Fibroblast of the conjunctiva (primary cell): ENCODE results near the gene C22orf31.
"Not testable (repeated sequence)": the region's sequence is repeated elsewhere in the genome, so short reads cannot be mapped to it uniquely, and the experiment has no call there.

Source experiments
- DNase-seq: peaks from one replicate; pipeline ENCODE4 v3.0.0-alpha.2; 2010; ENCODE audit warnings: low read depth

Gene C22orf31

GRCh38 chr22:29061773-29062172 is at the start of gene C22orf31:
Gene C22orf31, minus strand, starts transcription at chr22:29061831. Its CDS starts 39 bp downstream, at chr22:29061792.
- no peak for DNase-seq

GRCh38 chr22:29110946-29111345 is 49.3 kb upstream of the C22orf31 start:
- no peak for DNase-seq

GRCh38 chr22:29109822-29110221 is 48.2 kb upstream of the C22orf31 start:
- DNase-seq = no peak

- no peak for DNase-seq
Measured at GRCh38 chr22:29108137-29108536, 46.5 kb upstream of the C22orf31 start.

GRCh38 chr22:29106839-29107238 is 45.2 kb upstream of the C22orf31 start:
- no peak for DNase-seq

- no peak for DNase-seq
Measured at GRCh38 chr22:29105468-29105867, 43.8 kb upstream of the C22orf31 start.

- DNase-seq = no peak
Measured at GRCh38 chr22:29103121-29103520, 41.5 kb upstream of the C22orf31 start.

GRCh38 chr22:29102300-29102699 is 40.7 kb upstream of the C22orf31 start:
- DNase-seq = no peak

GRCh38 chr22:29098296-29098695 is 36.7 kb upstream of the C22orf31 start:
- no peak for DNase-seq

GRCh38 chr22:29096736-29097669 is 35.4 kb upstream of the C22orf31 start:
- no peak for DNase-seq

- no peak for DNase-seq
Measured at GRCh38 chr22:29095459-29095858, 33.8 kb upstream of the C22orf31 start.

GRCh38 chr22:29093501-29094300 is 32.1 kb upstream of the C22orf31 start:
- peak; percentile 66 for DNase-seq

GRCh38 chr22:29093030-29093429 is 31.4 kb upstream of the C22orf31 start:
- no peak for DNase-seq

GRCh38 chr22:29092243-29092642 is 30.6 kb upstream of the C22orf31 start:
- DNase-seq = no peak

- no peak for DNase-seq
Measured at GRCh38 chr22:29090039-29090438, 28.4 kb upstream of the C22orf31 start.

GRCh38 chr22:29089507-29089906 is 27.9 kb upstream of the C22orf31 start:
- DNase-seq = no peak

- no peak for DNase-seq
Measured at GRCh38 chr22:29088809-29089208, 27.2 kb upstream of the C22orf31 start.

GRCh38 chr22:29087012-29087411 is 25.4 kb upstream of the C22orf31 start:
- DNase-seq = no peak

- DNase-seq = no peak
Measured at GRCh38 chr22:29083933-29084591, 22.4 kb upstream of the C22orf31 start.

GRCh38 chr22:29083576-29083932 is 21.9 kb upstream of the C22orf31 start:
- DNase-seq = not testable (repeated sequence)

- DNase-seq = no peak
Measured at GRCh38 chr22:29082826-29083545, 21.4 kb upstream of the C22orf31 start.
